ENCODE measurements around the gene CFAP20DC. TPM values are rescaled to one million over a fixed set of nuclear protein-coding genes. Genes with fewer than 3 reads are reported as not detected.

Gene CFAP20DC
- total RNA-seq, 2 experiments from 2014 or later = 1.0 to 1.8 TPM

DNA sequence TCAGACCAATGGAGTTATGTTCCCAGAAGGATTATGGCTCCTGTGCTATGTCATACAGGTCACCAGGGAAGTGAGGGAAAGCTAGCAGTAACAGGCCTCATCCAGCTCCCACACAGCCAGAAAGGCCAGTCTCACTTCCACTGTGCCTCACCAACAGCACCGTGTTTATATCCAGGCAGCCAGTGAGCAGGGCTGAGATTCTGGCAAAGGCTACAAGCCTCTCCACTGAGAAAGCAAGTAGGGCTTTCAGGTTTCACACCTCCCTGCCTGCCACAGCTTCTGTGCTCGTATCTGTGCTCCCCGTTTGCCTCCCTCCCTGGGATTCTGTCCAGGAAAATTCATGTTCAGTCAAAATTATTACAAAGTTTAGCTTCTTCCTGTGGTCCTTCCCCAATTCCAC, 14.9 kb upstream of the CFAP20DC start:
- no peaks in the 10 kb centered on the region for H3K9me2 ChIP-seq (ENCODE audit: insufficient read depth, low read length)
- no peaks in the 10 kb centered on the region for H3K36me3 ChIP-seq (ENCODE audit: insufficient read depth, low read length)
- H4K20me1 ChIP-seq (ENCODE audit: insufficient read depth, low read length) = no peaks in the 10 kb centered on the region
- ChIA-PET POLR2A (interaction anchor here (0.6 to 1.0 kb wide), 2 partner anchors 51 to 100 kb away, joined by 3 read pairs; no protein-coding TSS in a partner anchor), CTCF (ENCODE audit: unreplicated experiment) (no interaction called here)
- intact Hi-C loops (cut with micrococcal nuclease; ENCODE audit: unreplicated experiment) = no loop called here
- no peak overlapping the region for H3K4me3 ChIP-seq (ENCODE audit: low read depth, low read length, poor library complexity, severe bottlenecking)
- no peaks in the 10 kb centered on the region for H3K9me3 ChIP-seq (ENCODE audit: low read length)
- no peak overlapping the region for H3K4me2 ChIP-seq (ENCODE audit: low read length)
- no peak overlapping the region for H3K27ac ChIP-seq (ENCODE audit: low read depth, low read length, poor library complexity, severe bottlenecking)
- BruUV-seq (replicated peaks) = no TSS peak
- H3K4me1 ChIP-seq (ENCODE audit: insufficient read depth, low read length, poor library complexity, severe bottlenecking) = no peaks in the 10 kb centered on the region
- no peak overlapping the region for H2AFZ ChIP-seq (ENCODE audit: low read length)
- DNase-seq (ENCODE audit: low spot score) = no peak
- TF ChIP-seq, protein P1, sequence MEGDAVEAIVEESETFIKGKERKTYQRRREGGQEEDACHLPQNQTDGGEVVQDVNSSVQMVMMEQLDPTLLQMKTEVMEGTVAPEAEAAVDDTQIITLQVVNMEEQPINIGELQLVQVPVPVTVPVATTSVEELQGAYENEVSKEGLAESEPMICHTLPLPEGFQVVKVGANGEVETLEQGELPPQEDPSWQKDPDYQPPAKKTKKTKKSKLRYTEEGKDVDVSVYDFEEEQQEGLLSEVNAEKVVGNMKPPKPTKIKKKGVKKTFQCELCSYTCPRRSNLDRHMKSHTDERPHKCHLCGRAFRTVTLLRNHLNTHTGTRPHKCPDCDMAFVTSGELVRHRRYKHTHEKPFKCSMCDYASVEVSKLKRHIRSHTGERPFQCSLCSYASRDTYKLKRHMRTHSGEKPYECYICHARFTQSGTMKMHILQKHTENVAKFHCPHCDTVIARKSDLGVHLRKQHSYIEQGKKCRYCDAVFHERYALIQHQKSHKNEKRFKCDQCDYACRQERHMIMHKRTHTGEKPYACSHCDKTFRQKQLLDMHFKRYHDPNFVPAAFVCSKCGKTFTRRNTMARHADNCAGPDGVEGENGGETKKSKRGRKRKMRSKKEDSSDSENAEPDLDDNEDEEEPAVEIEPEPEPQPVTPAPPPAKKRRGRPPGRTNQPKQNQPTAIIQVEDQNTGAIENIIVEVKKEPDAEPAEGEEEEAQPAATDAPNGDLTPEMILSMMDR (conservative IDR thresholded peaks at IDR 0.05; ENCODE audit: low read length) = no peak
- TF ChIP-seq EZH2phosphoT487 (IDR thresholded peaks at IDR 0.05; ENCODE audit: borderline replicate concordance, low read depth, low read length) = no peak
- H3K79me2 ChIP-seq (ENCODE audit: insufficient read depth, low read depth, low read length) = no peaks in the 10 kb centered on the region

GRCh38 chr3:59064276-59064675, 14.5 kb upstream of the CFAP20DC start:
- H3K4me3 ChIP-seq (ENCODE audit: low read depth, low read length, poor library complexity, severe bottlenecking) = no peak overlapping the region
- H3K4me1 ChIP-seq (ENCODE audit: insufficient read depth, low read length, poor library complexity, severe bottlenecking) = no peaks in the 10 kb centered on the region
- ChIA-PET POLR2A (interaction anchor here (0.6 to 1.0 kb wide), 2 partner anchors 50 to 100 kb away, joined by 3 read pairs; no protein-coding TSS in a partner anchor), CTCF (ENCODE audit: unreplicated experiment) (no interaction called here)
- H3K9me3 ChIP-seq (ENCODE audit: low read length) = no peaks in the 10 kb centered on the region
- H3K79me2 ChIP-seq (ENCODE audit: insufficient read depth, low read depth, low read length) = no peaks in the 10 kb centered on the region
- no peak overlapping the region for H2AFZ ChIP-seq (ENCODE audit: low read length)
- H3K36me3 ChIP-seq (ENCODE audit: insufficient read depth, low read length) = no peaks in the 10 kb centered on the region
- H3K9me2 ChIP-seq (ENCODE audit: insufficient read depth, low read length) = no peaks in the 10 kb centered on the region
- no peak for DNase-seq (ENCODE audit: low spot score)
- no peaks in the 10 kb centered on the region for H4K20me1 ChIP-seq (ENCODE audit: insufficient read depth, low read length)
- TF ChIP-seq EZH2phosphoT487 (IDR thresholded peaks at IDR 0.05; ENCODE audit: borderline replicate concordance, low read depth, low read length) = no peak
- TF ChIP-seq, protein P1 (conservative IDR thresholded peaks at IDR 0.05; ENCODE audit: low read length) = peak; percentile 61
- H3K27ac ChIP-seq (ENCODE audit: low read depth, low read length, poor library complexity, severe bottlenecking) = no peak overlapping the region
- intact Hi-C loops (cut with micrococcal nuclease; ENCODE audit: unreplicated experiment) = no loop called here
- BruUV-seq (replicated peaks) = no TSS peak
- H3K4me2 ChIP-seq (ENCODE audit: low read length) = no peak overlapping the region

DNA sequence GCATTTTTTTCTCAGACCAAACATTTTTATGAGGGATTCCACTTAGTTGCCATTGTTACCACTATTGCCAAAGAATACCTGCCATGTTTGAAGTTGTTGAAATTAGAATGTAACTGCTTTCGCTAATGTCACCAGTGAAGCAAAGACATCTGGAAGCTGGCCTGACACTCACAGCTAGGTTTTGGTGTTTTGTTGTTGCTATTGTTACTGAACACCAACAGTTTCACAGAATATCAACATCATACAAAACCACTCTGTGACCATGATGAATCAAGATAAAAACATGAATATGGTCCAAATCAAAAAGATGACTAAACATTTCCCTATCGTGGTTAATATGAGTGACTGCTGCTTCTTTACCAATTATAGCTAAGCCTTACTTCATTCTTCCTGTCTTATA, 6.9 kb upstream of the CFAP20DC start:
- no peak overlapping the region for H3K27ac ChIP-seq (ENCODE audit: low read depth, low read length, poor library complexity, severe bottlenecking)
- CTCF ChIA-PET (ENCODE audit: unreplicated experiment) = no interaction called here
- intact Hi-C loops (cut with micrococcal nuclease; ENCODE audit: unreplicated experiment) = no loop called here
- no peaks in the 10 kb centered on the region for H4K20me1 ChIP-seq (ENCODE audit: insufficient read depth, low read length)
- DNase-seq (ENCODE audit: low spot score) = no peak
- no peak overlapping the region for H3K4me3 ChIP-seq (ENCODE audit: low read depth, low read length, poor library complexity, severe bottlenecking)
- H3K9me3 ChIP-seq (ENCODE audit: low read length) = no peaks in the 10 kb centered on the region
- TF ChIP-seq EZH2phosphoT487 (IDR thresholded peaks at IDR 0.05; ENCODE audit: borderline replicate concordance, low read depth, low read length) = no peak
- TF ChIP-seq, protein P1 (conservative IDR thresholded peaks at IDR 0.05; ENCODE audit: low read length) = no peak
- H3K9me2 ChIP-seq (ENCODE audit: insufficient read depth, low read length) = no peaks in the 10 kb centered on the region
- no peak overlapping the region for H3K4me2 ChIP-seq (ENCODE audit: low read length)
- no TSS peak for BruUV-seq (replicated peaks)
- H3K4me1 ChIP-seq (ENCODE audit: insufficient read depth, low read length, poor library complexity, severe bottlenecking) = no peaks in the 10 kb centered on the region
- no peaks in the 10 kb centered on the region for H3K36me3 ChIP-seq (ENCODE audit: insufficient read depth, low read length)
- POLR2A ChIA-PET = no interaction called here
- no peaks in the 10 kb centered on the region for H3K79me2 ChIP-seq (ENCODE audit: insufficient read depth, low read depth, low read length)
- no peak overlapping the region for H2AFZ ChIP-seq (ENCODE audit: low read length)
